PC-3 (cell line): ENCODE data around the gene CEP128. TPM values are rescaled to one million over a fixed set of nuclear protein-coding genes. Genes with fewer than 3 reads are reported as not detected.
"Not testable (repeated sequence)": the region's sequence is repeated elsewhere in the genome, so short reads cannot be mapped to it uniquely, and the experiment has no call there.

ENCODE experiments used
- ATAC-seq: fragments of 200-7000 bp; cut with Tn5 transposase; 2 replicates; pipeline ENCODE4 v1.9.1; 2020; ENCODE audit warnings: mild to moderate bottlenecking, moderate library complexity
- BruUV-seq: library from RNA; stranded (reverse); fragments of 400-500 nt; replicated peaks from 2 replicates; lab custom pipeline; 2021; lab: Mats Ljungman, UMichigan
- CTCF ChIA-PET: fragments of 300-600 bp; sonication (Branson Sonifier 250); formaldehyde crosslinking; loops from one replicate; lab custom pipeline; 2022; ENCODE audit warnings: antibody characterized with exemption; lab: Charles Lee
- POLR2A ChIA-PET: fragments of 300-600 bp; sonication (Branson Sonifier 250); formaldehyde crosslinking; loops from one replicate; lab custom pipeline; 2022; ENCODE audit warnings: antibody characterized with exemption; ENCODE audit not compliant: unreplicated experiment; lab: Charles Lee
- DNase-seq: peaks from one replicate; pipeline ENCODE4 v3.0.0-alpha.2; 2015
- H2AFZ ChIP-seq: fragments of 300-600 bp; sonication (generic); 2 replicates; pipeline ENCODE4 v1.6.0; 2016; ENCODE audit warnings: antibody characterized with exemption, low read length
- H3F3A ChIP-seq: fragments of 300-600 bp; sonication (generic); one replicate; pipeline ENCODE4 v1.6.0; 2017; ENCODE audit warnings: antibody characterized with exemption, low read length, control low read depth, mild to moderate bottlenecking; ENCODE audit not compliant: unreplicated experiment
- H3K27ac ChIP-seq: fragments of 300-600 bp; sonication (generic); 2 replicates; pipeline ENCODE4 v1.5.1; 2016; ENCODE audit warnings: mild to moderate bottlenecking, low read length
- H3K27me3 ChIP-seq: fragments of 300-600 bp; sonication (generic); 2 replicates; pipeline ENCODE4 v1.6.1; 2016; ENCODE audit warnings: low read length, mixed read lengths
- H3K36me3 ChIP-seq: fragments of 300-600 bp; sonication (generic); 2 replicates; pipeline ENCODE4 v1.6.1; 2016; ENCODE audit warnings: low read depth, mixed run types, low read length, mixed read lengths
- H3K4me1 ChIP-seq: fragments of 300-600 bp; sonication (generic); 2 replicates; pipeline ENCODE4 v1.5.1; 2016; ENCODE audit warnings: low read length; ENCODE audit not compliant: insufficient read depth
- H3K4me2 ChIP-seq: fragments of 300-600 bp; sonication (generic); 2 replicates; pipeline ENCODE4 v1.6.0; 2016; ENCODE audit warnings: low read length
- H3K4me3 ChIP-seq: fragments of 300-600 bp; sonication (generic); 2 replicates; pipeline ENCODE4 v1.5.1; 2016; ENCODE audit warnings: mild to moderate bottlenecking, low read length, mixed read lengths
- H3K79me2 ChIP-seq: fragments of 300-600 bp; sonication (generic); 2 replicates; pipeline ENCODE4 v1.6.1; 2017; ENCODE audit warnings: low read length, mixed read lengths
- H3K9ac ChIP-seq: fragments of 300-600 bp; sonication (generic); 2 replicates; pipeline ENCODE4 v1.6.0; 2016; ENCODE audit warnings: mild to moderate bottlenecking, low read length
- H3K9me2 ChIP-seq: fragments of 300-600 bp; sonication (generic); replicated peaks from 2 replicates; pipeline ENCODE4 v1.6.1; 2016; ENCODE audit warnings: mixed run types, low read length, mixed read lengths
- H3K9me3 ChIP-seq: fragments of 300-600 bp; sonication (generic); 2 replicates; pipeline ENCODE4 v1.6.1; 2016; ENCODE audit warnings: low read length, mixed read lengths
- H4K20me1 ChIP-seq: fragments of 300-600 bp; sonication (generic); 2 replicates; pipeline ENCODE4 v1.6.1; 2016; ENCODE audit warnings: low read length, mixed read lengths
- CTCF ChIP-seq: fragments of 300-600 bp; sonication (generic); conservative IDR thresholded peaks from 2 replicates; pipeline ENCODE4 v1.5.1; 2017; ENCODE audit warnings: antibody characterized with exemption, low read depth, mild to moderate bottlenecking, low read length
- EZH2 ChIP-seq: fragments of 300-600 bp; sonication (generic); IDR thresholded peaks from one replicate; pipeline ENCODE4 v1.6.1; 2017; ENCODE audit warnings: antibody characterized with exemption, mild to moderate bottlenecking, low read length; ENCODE audit not compliant: unreplicated experiment
- EZH2phosphoT487 ChIP-seq: fragments of 300-600 bp; sonication (generic); IDR thresholded peaks from 2 replicates; pipeline ENCODE4 v1.6.1; 2018; ENCODE audit warnings: mild to moderate bottlenecking, antibody characterized with exemption, low read length, borderline replicate concordance
- intact Hi-C: fragments of 100-400 bp; cut with micrococcal nuclease; formaldehyde crosslinking; loops from 2 replicates; pipeline ENCODE4 v1.9.0; 2023
- total RNA-seq: library from RNA; depleted of rRNA; stranded (reverse); fragments of >200 nt; gene quantifications from 2 replicates; pipeline ENCODE4 v1.2.3, GENCODE V29; 2014

CEP128 gene
- total RNA-seq, 1 experiment from 2014 or later = 11.6 TPM

GRCh38 chr14:80955416-80955941 lies 13.9 kb upstream of the CEP128 start, which contains the start of gene TSHR:
TSHR (plus strand) TSS chr14:80955621; CDS start chr14:80955681, 60 bp downstream.
- DNase-seq (no peak), ATAC-seq (peak; percentile 5; the same call in 1 of the 2 replicates)
- no peaks in the 10 kb centered on the region for H4K20me1 ChIP-seq
- H3K4me3 ChIP-seq = peak within 1 kb of the TSS; percentile 72
- H3K27me3 ChIP-seq = peaks cover 37% of the 10 kb centered on the region
- no peak within 1 kb of the TSS for H3K9ac ChIP-seq
- CTCF ChIA-PET = interaction anchor here (2.7 kb wide), 1 partner anchor 32 kb away, joined by 16 read pairs; no protein-coding TSS in a partner anchor
- no peak within 1 kb of the TSS for H3K27ac ChIP-seq
- peak within 1 kb of the TSS; percentile 97 for H2AFZ ChIP-seq
- TF ChIP-seq EZH2 = no peak
- TF ChIP-seq CTCF = no peak
- TF ChIP-seq EZH2phosphoT487 = no peak
- no peaks in the 10 kb centered on the region for H3K79me2 ChIP-seq
- H3K36me3 ChIP-seq = no peaks in the 10 kb centered on the region
- intact Hi-C loops = loop anchor here (2.0 kb wide), 1 partner anchor 509 kb away; no protein-coding TSS in a partner anchor
- H3K4me2 ChIP-seq = peak within 1 kb of the TSS; percentile 99
- H3K9me3 ChIP-seq = no peaks in the 10 kb centered on the region
- no peaks in the 10 kb centered on the region for H3F3A ChIP-seq
- no peaks in the 10 kb centered on the region; the same call in 1 of the 2 replicates for H3K4me1 ChIP-seq
- no peaks in the 10 kb centered on the region for H3K9me2 ChIP-seq
- POLR2A ChIA-PET = no interaction called here
- BruUV-seq = no TSS peak

GRCh38 chr14:80954687-80955299 lies 13.3 kb upstream of the CEP128 start:
- no TSS peak for BruUV-seq
- Histone ChIP-seq H3K27me3 (peaks cover 44% of the 10 kb centered on the region), H3K36me3 (no peaks in the 10 kb centered on the region), H3K4me1 (no peaks in the 10 kb centered on the region; the same call in 1 of the 2 replicates), H3K9ac (no peak overlapping the region), H3K9me3 (no peaks in the 10 kb centered on the region), H3K9me2 (no peaks in the 10 kb centered on the region), H3K79me2 (no peaks in the 10 kb centered on the region), H3K4me2 (peak overlapping the region; percentile 99), H3K4me3 (peak overlapping the region; percentile 72), H3F3A (no peaks in the 10 kb centered on the region), H3K27ac (no peak overlapping the region), H2AFZ (peak overlapping the region; percentile 97), H4K20me1 (no peaks in the 10 kb centered on the region)
- intact Hi-C loops = loop anchor here (1.0 to 5.0 kb wide), 4 partner anchors 33 to 510 kb away; no protein-coding TSS in a partner anchor
- DNase-seq (peak; percentile 88), ATAC-seq (peak; percentile 93)
- ChIA-PET POLR2A (no interaction called here), CTCF (interaction anchor here (2.7 kb wide), 1 partner anchor 32 kb away, joined by 16 read pairs; no protein-coding TSS in a partner anchor)
- peak; percentile 78 for TF ChIP-seq CTCF
- no peak for TF ChIP-seq EZH2
- TF ChIP-seq EZH2phosphoT487 = no peak

GRCh38 chr14:80953211-80953610 lies 11.7 kb upstream of the CEP128 start:
- H3F3A ChIP-seq, BruUV-seq, H3K9me3 ChIP-seq, H3K79me2 ChIP-seq, H3K9ac ChIP-seq, ATAC-seq, CTCF ChIA-PET, H3K4me2 ChIP-seq, H3K4me3 ChIP-seq, H3K4me1 ChIP-seq, DNase-seq, H3K36me3 ChIP-seq, H3K27ac ChIP-seq, H3K9me2 ChIP-seq, H4K20me1 ChIP-seq, H2AFZ ChIP-seq, POLR2A ChIA-PET: not testable (repeated sequence)
- H3K27me3 ChIP-seq = peaks cover 46% of the 10 kb centered on the region
- intact Hi-C loops = loop anchor here (5.0 kb wide), 1 partner anchor 259 kb away; no protein-coding TSS in a partner anchor
